Breast epithelium (tissue), 3 donors: Measurements from ENCODE around the gene ARHGAP45.

Experiments
- POLR2A ChIP-seq: fragments of 450-650 bp; IDR thresholded peaks from one replicate; pipeline ENCODE4 v1.6.1; 2016; ENCODE audit warnings: antibody characterized with exemption, mild to moderate bottlenecking, moderate library complexity
- TF ChIP-seq, protein P1 (sequence below), 3 donors: fragments of 450-650 bp; IDR thresholded peaks; one replicate each; pipeline ENCODE4 v1.5.1; 2016 to 2017; ENCODE audit warnings: antibody characterized with exemption in 3 of 3, mild to moderate bottlenecking in 3 of 3, moderate library complexity in 3 of 3

DNA sequence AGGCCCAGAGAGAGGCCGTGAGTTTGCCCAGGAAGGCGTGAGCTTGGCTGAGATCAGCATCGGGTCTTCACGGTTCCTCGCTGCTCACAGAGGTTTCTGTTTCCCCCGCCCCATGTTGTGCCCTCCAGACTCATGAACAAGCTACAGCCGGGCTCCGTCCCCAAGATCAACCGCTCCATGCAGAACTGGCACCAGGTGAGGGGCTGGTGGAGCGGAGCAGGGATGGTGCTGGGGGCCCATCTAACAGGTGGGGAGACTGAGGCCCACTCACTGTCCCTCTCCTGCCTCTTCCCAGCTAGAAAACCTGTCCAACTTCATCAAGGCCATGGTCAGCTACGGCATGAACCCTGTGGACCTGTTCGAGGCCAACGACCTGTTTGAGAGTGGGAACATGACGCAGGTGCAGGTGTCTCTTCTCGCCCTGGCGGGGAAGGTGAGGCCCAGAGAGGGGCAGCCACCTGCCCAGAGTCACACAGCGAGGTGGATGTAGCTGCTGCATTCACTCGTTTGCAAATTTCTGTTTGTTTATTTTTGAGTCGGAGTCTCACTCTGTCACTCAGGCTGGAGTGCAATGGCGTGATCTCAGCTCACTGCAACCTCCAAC is 34.6 kb upstream of the ARHGAP45 start:
- no peak for TF ChIP-seq POLR2A
- TF ChIP-seq, protein P1, sequence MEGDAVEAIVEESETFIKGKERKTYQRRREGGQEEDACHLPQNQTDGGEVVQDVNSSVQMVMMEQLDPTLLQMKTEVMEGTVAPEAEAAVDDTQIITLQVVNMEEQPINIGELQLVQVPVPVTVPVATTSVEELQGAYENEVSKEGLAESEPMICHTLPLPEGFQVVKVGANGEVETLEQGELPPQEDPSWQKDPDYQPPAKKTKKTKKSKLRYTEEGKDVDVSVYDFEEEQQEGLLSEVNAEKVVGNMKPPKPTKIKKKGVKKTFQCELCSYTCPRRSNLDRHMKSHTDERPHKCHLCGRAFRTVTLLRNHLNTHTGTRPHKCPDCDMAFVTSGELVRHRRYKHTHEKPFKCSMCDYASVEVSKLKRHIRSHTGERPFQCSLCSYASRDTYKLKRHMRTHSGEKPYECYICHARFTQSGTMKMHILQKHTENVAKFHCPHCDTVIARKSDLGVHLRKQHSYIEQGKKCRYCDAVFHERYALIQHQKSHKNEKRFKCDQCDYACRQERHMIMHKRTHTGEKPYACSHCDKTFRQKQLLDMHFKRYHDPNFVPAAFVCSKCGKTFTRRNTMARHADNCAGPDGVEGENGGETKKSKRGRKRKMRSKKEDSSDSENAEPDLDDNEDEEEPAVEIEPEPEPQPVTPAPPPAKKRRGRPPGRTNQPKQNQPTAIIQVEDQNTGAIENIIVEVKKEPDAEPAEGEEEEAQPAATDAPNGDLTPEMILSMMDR (IDR thresholded peaks at IDR 0.05), result no peak
